Right lobe of liver (tissue), 4 donors: ENCODE data around the gene APOC3.

ENCODE experiments used
- CTCF ChIP-seq, 4 donors: fragments of 200-600 bp in 3 of 4; fragments of 450-650 bp in 1 of 4; IDR thresholded peaks; one replicate each; pipeline versions ENCODE4 v1.5.1 to v1.8.0; 2016 to 2022; ENCODE audit warnings: antibody characterized with exemption in 4 of 4, mild to moderate bottlenecking in 2 of 4
- POLR2A ChIP-seq: fragments of 450-650 bp; IDR thresholded peaks from one replicate; pipeline ENCODE4 v1.6.1; 2017; ENCODE audit warnings: antibody characterized with exemption, mild to moderate bottlenecking
- donor health status: DM: no; HTN: no; CAD: no.
- donor health status: DM: no; HTN: no; CAD: no.
- donor health status: DM: no; HTN: yes; CAD: no.

DNA sequence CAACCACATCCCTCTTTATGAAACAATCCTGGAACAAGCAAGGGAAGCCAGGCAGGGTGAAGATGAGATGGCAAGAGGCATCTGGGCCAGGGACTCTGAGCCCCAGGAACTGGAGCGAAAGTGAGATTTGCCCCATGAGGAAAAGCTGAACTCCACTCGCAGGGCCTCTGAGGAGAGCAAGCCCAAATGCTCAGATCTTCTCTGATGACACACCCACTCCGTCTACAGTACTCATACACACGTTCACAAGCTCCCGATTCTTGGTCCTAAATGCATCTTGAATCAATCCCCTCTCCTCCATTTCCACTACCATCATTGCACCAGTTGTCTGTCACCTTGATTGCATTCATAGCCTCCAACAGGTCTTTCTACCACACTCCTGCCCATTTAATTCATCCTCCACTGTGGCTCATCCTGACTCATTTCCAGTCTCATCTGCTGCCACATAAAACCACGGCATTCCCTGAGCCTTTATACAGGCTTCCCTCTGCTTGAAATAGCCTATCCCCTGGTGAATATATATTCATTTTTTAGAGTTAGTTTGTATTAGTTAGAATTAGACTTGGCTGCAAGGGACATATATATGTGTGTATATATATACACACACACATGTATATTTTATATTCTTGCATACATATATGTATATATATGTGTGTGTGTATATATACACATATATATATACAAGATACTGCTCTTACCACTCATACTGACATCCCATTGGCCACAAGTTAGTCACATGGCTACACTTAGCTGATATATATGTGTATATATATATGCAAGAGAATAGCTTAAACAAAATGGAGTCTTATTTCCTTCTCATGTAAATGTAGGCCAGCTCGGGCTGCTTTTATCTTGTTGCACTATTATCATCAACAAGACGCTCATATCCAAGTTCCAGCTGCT lies 36.6 kb upstream of the APOC3 start:
- TF ChIP-seq POLR2A (no peak), CTCF (IDR thresholded peaks at IDR 0.05) (no peak)
